A549 (cell line): ENCODE data around the gene CILP2.

Source experiments
- EHMT2 ChIP-seq: fragments of 200-600 bp; sonication (generic); IDR thresholded peaks from 2 replicates; pipeline ENCODE4 v1.6.1; 2016; ENCODE audit warnings: antibody characterized with exemption, low read depth, mild to moderate bottlenecking, moderate library complexity
- EP300 ChIP-seq, 2 experiments: fragments of >200 bp; sonication (Bioruptor Twin); formaldehyde crosslinking; IDR thresholded peaks; 2 replicates in 1 of 2; 3 replicates in 1 of 2; pipeline ENCODE4 v1.6.1; 2016 to 2017
- KDM5A ChIP-seq: fragments of 200-600 bp; sonication (generic); IDR thresholded peaks from 2 replicates; pipeline ENCODE4 v1.6.1; 2016; ENCODE audit warnings: antibody characterized with exemption, mild to moderate bottlenecking
- MAFK ChIP-seq: fragments of 450-650 bp; IDR thresholded peaks from 2 replicates; pipeline ENCODE4 v1.6.1; 2014; ENCODE audit not compliant: partially characterized antibody
- NR3C1 ChIP-seq: fragments of >200 bp; sonication (Bioruptor Twin); formaldehyde crosslinking; IDR thresholded peaks from 3 replicates; pipeline ENCODE4 v1.6.1; 2017
- POLR2A ChIP-seq: IDR thresholded peaks from 2 replicates; pipeline ENCODE4 v1.6.1; 2012; ENCODE audit warnings: mild to moderate bottlenecking, low read length
- POLR2AphosphoS2 ChIP-seq: conservative IDR thresholded peaks from 2 replicates; pipeline ENCODE4 v1.6.1; 2012; ENCODE audit warnings: low read length, improper control_type of control experiment, inconsistent platforms
- RAD21 ChIP-seq, 2 experiments: fragments of >200 bp in 1 of 2; sonication (Bioruptor Twin) in 1 of 2; formaldehyde crosslinking in 1 of 2; IDR thresholded peaks in 1 of 2; conservative IDR thresholded peaks in 1 of 2; 2 replicates in 1 of 2; 3 replicates in 1 of 2; pipeline ENCODE4 v1.6.1; 2012 to 2018; ENCODE audit warnings: inconsistent platforms in 1 of 2
- RCOR1 ChIP-seq: fragments of 150-350 bp; IDR thresholded peaks from 2 replicates; pipeline ENCODE4 v1.6.1; 2014; ENCODE audit warnings: antibody characterized with exemption, low read length, low read depth
- REST ChIP-seq: fragments of 200-600 bp; sonication (generic); IDR thresholded peaks from 2 replicates; pipeline ENCODE4 v1.6.1; 2016; ENCODE audit warnings: antibody characterized with exemption, mild to moderate bottlenecking, moderate library complexity
- SMC3 ChIP-seq: fragments of >200 bp; sonication (Bioruptor Twin); formaldehyde crosslinking; IDR thresholded peaks from 3 replicates; pipeline ENCODE4 v1.6.1; 2018; ENCODE audit warnings: inconsistent platforms
- TF ChIP-seq, protein P1 (sequence below): fragments of >200 bp; sonication (Bioruptor Twin); formaldehyde crosslinking; IDR thresholded peaks from 3 replicates; pipeline ENCODE4 v1.5.1; 2016
- TF ChIP-seq, protein P2 (sequence below): fragments of 450-650 bp; IDR thresholded peaks from 2 replicates; pipeline ENCODE4 v1.6.1; 2014; ENCODE audit warnings: antibody characterized with exemption
- TF ChIP-seq, protein P3 (sequence below): IDR thresholded peaks from 2 replicates; pipeline ENCODE4 v1.6.1; 2012; ENCODE audit warnings: low read depth, borderline replicate concordance

DNA sequence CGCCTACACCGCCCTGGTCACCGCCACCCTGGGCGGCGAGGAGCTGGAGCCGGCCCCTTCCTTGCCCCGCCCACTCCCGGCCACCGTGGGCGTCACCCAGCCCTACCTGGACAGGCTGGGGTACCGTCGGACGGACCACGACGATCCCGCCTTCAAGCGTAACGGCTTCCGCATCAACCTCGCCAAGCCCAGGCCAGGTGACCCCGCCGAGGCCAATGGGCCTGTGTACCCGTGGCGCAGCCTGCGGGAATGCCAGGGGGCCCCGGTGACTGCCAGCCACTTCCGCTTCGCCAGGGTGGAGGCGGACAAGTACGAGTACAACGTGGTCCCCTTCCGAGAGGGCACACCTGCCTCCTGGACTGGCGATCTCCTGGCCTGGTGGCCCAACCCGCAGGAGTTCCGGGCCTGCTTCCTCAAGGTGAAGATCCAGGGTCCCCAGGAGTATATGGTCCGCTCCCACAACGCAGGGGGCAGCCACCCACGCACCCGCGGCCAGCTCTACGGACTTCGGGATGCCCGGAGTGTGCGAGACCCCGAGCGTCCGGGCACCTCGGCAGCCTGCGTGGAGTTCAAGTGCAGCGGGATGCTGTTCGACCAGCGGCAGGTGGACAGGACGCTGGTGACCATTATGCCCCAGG is 7.0 kb downstream of the CILP2 start:
- TF ChIP-seq POLR2A (no peak), MAFK (no peak), REST (no peak), EHMT2 (no peak), RCOR1 (no peak), EP300 (IDR thresholded peaks at IDR 0.05) (no peak), KDM5A (no peak), NR3C1 (no peak), SMC3 (no peak), RAD21 (conservative IDR thresholded peaks at IDR 0.05 in 1 of 2, IDR thresholded peaks at IDR 0.05 in 1 of 2) (no peak), POLR2AphosphoS2 (no peak)
- TF ChIP-seq, protein P1, sequence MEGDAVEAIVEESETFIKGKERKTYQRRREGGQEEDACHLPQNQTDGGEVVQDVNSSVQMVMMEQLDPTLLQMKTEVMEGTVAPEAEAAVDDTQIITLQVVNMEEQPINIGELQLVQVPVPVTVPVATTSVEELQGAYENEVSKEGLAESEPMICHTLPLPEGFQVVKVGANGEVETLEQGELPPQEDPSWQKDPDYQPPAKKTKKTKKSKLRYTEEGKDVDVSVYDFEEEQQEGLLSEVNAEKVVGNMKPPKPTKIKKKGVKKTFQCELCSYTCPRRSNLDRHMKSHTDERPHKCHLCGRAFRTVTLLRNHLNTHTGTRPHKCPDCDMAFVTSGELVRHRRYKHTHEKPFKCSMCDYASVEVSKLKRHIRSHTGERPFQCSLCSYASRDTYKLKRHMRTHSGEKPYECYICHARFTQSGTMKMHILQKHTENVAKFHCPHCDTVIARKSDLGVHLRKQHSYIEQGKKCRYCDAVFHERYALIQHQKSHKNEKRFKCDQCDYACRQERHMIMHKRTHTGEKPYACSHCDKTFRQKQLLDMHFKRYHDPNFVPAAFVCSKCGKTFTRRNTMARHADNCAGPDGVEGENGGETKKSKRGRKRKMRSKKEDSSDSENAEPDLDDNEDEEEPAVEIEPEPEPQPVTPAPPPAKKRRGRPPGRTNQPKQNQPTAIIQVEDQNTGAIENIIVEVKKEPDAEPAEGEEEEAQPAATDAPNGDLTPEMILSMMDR = no peak
- TF ChIP-seq, protein P2, sequence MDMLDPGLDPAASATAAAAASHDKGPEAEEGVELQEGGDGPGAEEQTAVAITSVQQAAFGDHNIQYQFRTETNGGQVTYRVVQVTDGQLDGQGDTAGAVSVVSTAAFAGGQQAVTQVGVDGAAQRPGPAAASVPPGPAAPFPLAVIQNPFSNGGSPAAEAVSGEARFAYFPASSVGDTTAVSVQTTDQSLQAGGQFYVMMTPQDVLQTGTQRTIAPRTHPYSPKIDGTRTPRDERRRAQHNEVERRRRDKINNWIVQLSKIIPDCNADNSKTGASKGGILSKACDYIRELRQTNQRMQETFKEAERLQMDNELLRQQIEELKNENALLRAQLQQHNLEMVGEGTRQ = no peak
- TF ChIP-seq, protein P3, sequence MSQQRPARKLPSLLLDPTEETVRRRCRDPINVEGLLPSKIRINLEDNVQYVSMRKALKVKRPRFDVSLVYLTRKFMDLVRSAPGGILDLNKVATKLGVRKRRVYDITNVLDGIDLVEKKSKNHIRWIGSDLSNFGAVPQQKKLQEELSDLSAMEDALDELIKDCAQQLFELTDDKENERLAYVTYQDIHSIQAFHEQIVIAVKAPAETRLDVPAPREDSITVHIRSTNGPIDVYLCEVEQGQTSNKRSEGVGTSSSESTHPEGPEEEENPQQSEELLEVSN = no peak
